Natural killer cell (primary cell): ENCODE results near the gene RTN4IP1. TPM values are rescaled to one million over a fixed set of nuclear protein-coding genes. Genes with fewer than 3 reads are reported as not detected.

Experiments used
- ATAC-seq, 3 donors: fragments of 150-1000 bp in 2 of 3; fragments of 200-7000 bp in 1 of 3; cut with Tn5 transposase; 1 replicate in 1 of 3; 2 replicates in 2 of 3; pipeline ENCODE4 v1.10.0; 2021; ENCODE audit warnings: mild to moderate bottlenecking in 2 of 3, moderate library complexity in 2 of 3
- DNase-seq, 2 donors: peaks; one replicate each; pipeline versions ENCODE4 v3.0.0 to v3.0.0-alpha.2; 2013 to 2021; ENCODE audit warnings: mixed read lengths in 1 of 2
- H3K27ac ChIP-seq: one replicate; pipeline ENCODE4 v1.5.1; 2013; ENCODE audit warnings: mild to moderate bottlenecking, low read length
- H3K27me3 ChIP-seq: one replicate; pipeline ENCODE4 v1.6.1; 2013; ENCODE audit warnings: low read length; ENCODE audit not compliant: control insufficient read depth, insufficient read depth
- H3K36me3 ChIP-seq: one replicate; pipeline ENCODE4 v1.6.1; 2013; ENCODE audit warnings: low read length; ENCODE audit not compliant: control insufficient read depth, insufficient read depth
- H3K4me1 ChIP-seq: one replicate; pipeline ENCODE4 v1.6.1; 2013; ENCODE audit warnings: low read length; ENCODE audit not compliant: control insufficient read depth, insufficient read depth
- H3K4me3 ChIP-seq: one replicate; pipeline ENCODE4 v1.5.1; 2013; ENCODE audit warnings: low read length
- H3K9me3 ChIP-seq: one replicate; pipeline ENCODE4 v1.6.1; 2013; ENCODE audit warnings: low read length; ENCODE audit not compliant: control insufficient read depth, insufficient read depth
- H3K27ac Mint-ChIP-seq, 2 donors: one replicate each; pipeline ENCODE4 v1.8.0; 2022; ENCODE audit warnings: mild to moderate bottlenecking in 2 of 2, mixed read lengths in 2 of 2, moderate library complexity in 1 of 2
- H3K27me3 Mint-ChIP-seq, 2 donors: one replicate each; pipeline ENCODE4 v1.8.0; 2022; ENCODE audit warnings: low read depth in 2 of 2, mixed read lengths in 2 of 2
- H3K36me3 Mint-ChIP-seq: one replicate; pipeline ENCODE4 v1.8.0; 2022; ENCODE audit warnings: mixed read lengths
- H3K4me1 Mint-ChIP-seq, 2 donors: one replicate each; pipeline ENCODE4 v1.8.0; 2022; ENCODE audit warnings: mixed read lengths in 2 of 2
- H3K4me3 Mint-ChIP-seq: one replicate; pipeline ENCODE4 v1.8.0; 2022; ENCODE audit warnings: mild to moderate bottlenecking, moderate library complexity, mixed read lengths
- H3K9me3 Mint-ChIP-seq, 2 donors: one replicate each; pipeline ENCODE4 v1.8.0; 2022; ENCODE audit warnings: mixed read lengths in 2 of 2
- CTCF ChIP-seq: fragments of 200-600 bp; IDR thresholded peaks from one replicate; pipeline ENCODE4 v1.8.0; 2022; ENCODE audit warnings: antibody characterized with exemption
- WGBS: methylation state at CpG from one replicate; pipeline ENCODE4 v1.1.7; 2013; ENCODE audit warnings: missing lambda C conversion rate; ENCODE audit not compliant: insufficient coverage; 5-methylcytosine and 5-hydroxymethylcytosine counted together
- intact Hi-C: fragments of 100-400 bp; cut with micrococcal nuclease; formaldehyde crosslinking; loops from one replicate; pipeline ENCODE4 v1.14.2; 2022
- total RNA-seq, 4 donors: library from RNA; stranded (reverse); fragments of 120-200 nt in 1 of 4; gene quantifications; one replicate each; pipeline versions ENCODE4 v1.2.3 to v1.2.4, GENCODE V29; 2013 to 2022

Gene RTN4IP1
- total RNA-seq, 3 donors from 2014 or later (not counting 1 experiment from before 2014, with no cell fraction given) = 2.9 to 5.5 (median 5.0) TPM

- DNase-seq (peak in 1 of 2 donors; percentile 73), ATAC-seq (peak; percentile 83 to 92 (median 87))
- Mint-ChIP-seq H3K4me3 (no peak overlapping the region), H3K9me3 (no peaks in the 10 kb centered on the region), H3K27me3 (no peaks in the 10 kb centered on the region), H3K4me1 (peaks cover 5% of the 10 kb centered on the region in 2 donors), H3K36me3 (no peaks in the 10 kb centered on the region), H3K27ac (no peak overlapping the region)
- Histone ChIP-seq H3K27ac (no peak overlapping the region), H3K27me3 (no peaks in the 10 kb centered on the region), H3K36me3 (peaks cover 5% of the 10 kb centered on the region), H3K4me3 (no peak overlapping the region), H3K9me3 (no peaks in the 10 kb centered on the region), H3K4me1 (no peaks in the 10 kb centered on the region)
- intact Hi-C loops = loop anchor here (5.0 kb wide), 1 partner anchor 369 kb away; no protein-coding TSS in a partner anchor
- 3% methylated on average over 2 of the region's 2 CpGs for WGBS
- TF ChIP-seq CTCF = peak; percentile 76
Measured at GRCh38 chr6:106608080-106608668, 21.1 kb downstream of the RTN4IP1 start.

- H3K36me3 Mint-ChIP-seq = peaks cover 16% of the 10 kb centered on the region
- ATAC-seq (no peak), DNase-seq (no peak)
- no peak overlapping the region for H3K4me3 ChIP-seq
- no peaks in the 10 kb centered on the region for H3K27me3 Mint-ChIP-seq
- no peaks in the 10 kb centered on the region for H3K4me1 Mint-ChIP-seq
- H3K36me3 ChIP-seq = peaks cover 10% of the 10 kb centered on the region
- H3K27ac Mint-ChIP-seq = no peak overlapping the region
- no peaks in the 10 kb centered on the region for H3K9me3 ChIP-seq
- no peak overlapping the region for H3K4me3 Mint-ChIP-seq
- intact Hi-C loops = no loop called here
- no peak for TF ChIP-seq CTCF
- peaks cover 0 to 2% of the 10 kb centered on the region in 2 donors for H3K9me3 Mint-ChIP-seq
- H3K27me3 ChIP-seq = no peaks in the 10 kb centered on the region
- no peaks in the 10 kb centered on the region for H3K4me1 ChIP-seq
- H3K27ac ChIP-seq = no peak overlapping the region
- 94% methylated on average over 1 of the region's 2 CpGs for WGBS
Measured at GRCh38 chr6:106600329-106600728, 29.0 kb downstream of the RTN4IP1 start.

GRCh38 chr6:106599440-106599839, 29.9 kb downstream of the RTN4IP1 start:
- ATAC-seq = no peak
- H3K36me3 ChIP-seq = peaks cover 10% of the 10 kb centered on the region
- Mint-ChIP-seq H3K27ac (no peak overlapping the region), H3K36me3 (peaks cover 16% of the 10 kb centered on the region), H3K4me1 (no peaks in the 10 kb centered on the region), H3K4me3 (no peak overlapping the region), H3K9me3 (peaks cover 0 to 2% of the 10 kb centered on the region in 2 donors), H3K27me3 (no peaks in the 10 kb centered on the region)
- H3K4me1 ChIP-seq = no peaks in the 10 kb centered on the region
- intact Hi-C loops = no loop called here
- no peak overlapping the region for H3K27ac ChIP-seq
- no peak for TF ChIP-seq CTCF
- no CpG with 5 or more reads among the region's 2 CpGs for WGBS
- H3K4me3 ChIP-seq = no peak overlapping the region
- DNase-seq = no peak
- H3K9me3 ChIP-seq = no peaks in the 10 kb centered on the region
- no peaks in the 10 kb centered on the region for H3K27me3 ChIP-seq
